Endodermal cell (in vitro differentiated cells): ENCODE measurements around the gene TMEM100. TPM values are rescaled to one million over a fixed set of nuclear protein-coding genes. Genes with fewer than 3 reads are reported as not detected.

Experiments
- DNase-seq: peaks from one replicate; pipeline ENCODE4 v3.0.0-alpha.2; 2017
- H3K27ac ChIP-seq: 2 replicates; pipeline ENCODE4 v1.5.1; 2013; ENCODE audit warnings: mild to moderate bottlenecking, low read depth, low read length, moderate library complexity
- H3K27me3 ChIP-seq: 2 replicates; pipeline ENCODE4 v1.6.1; 2013; ENCODE audit warnings: mild to moderate bottlenecking, low read length, moderate library complexity; ENCODE audit not compliant: insufficient read depth, control insufficient read depth, poor library complexity, severe bottlenecking
- H3K36me3 ChIP-seq: 2 replicates; pipeline ENCODE4 v1.7.0; 2013; ENCODE audit warnings: mild to moderate bottlenecking, low read length, moderate library complexity; ENCODE audit not compliant: control insufficient read depth, insufficient read depth
- H3K4me1 ChIP-seq: one replicate; pipeline ENCODE4 v1.7.0; 2013; ENCODE audit warnings: low read length; ENCODE audit not compliant: control insufficient read depth, insufficient read depth
- H3K4me3 ChIP-seq: 2 replicates; pipeline ENCODE4 v1.5.1; 2013; ENCODE audit warnings: mild to moderate bottlenecking, low read length, moderate library complexity
- H3K9ac ChIP-seq: 2 replicates; pipeline ENCODE4 v1.6.1; 2013; ENCODE audit warnings: mild to moderate bottlenecking, low read length, moderate library complexity; ENCODE audit not compliant: poor library complexity, severe bottlenecking; ENCODE audit errors: extremely low read depth
- H3K9me3 ChIP-seq: 2 replicates; pipeline ENCODE4 v1.6.1; 2013; ENCODE audit warnings: mild to moderate bottlenecking, low read length, moderate library complexity; ENCODE audit not compliant: control insufficient read depth
- H3K27ac Mint-ChIP-seq: 2 replicates; pipeline ENCODE4 v1.8.0; 2020; ENCODE audit warnings: mixed read lengths
- H3K27me3 Mint-ChIP-seq: 2 replicates; pipeline ENCODE4 v1.8.0; 2021; ENCODE audit warnings: mild to moderate bottlenecking, mixed read lengths; ENCODE audit not compliant: insufficient read depth
- H3K36me3 Mint-ChIP-seq: 2 replicates; pipeline ENCODE4 v1.8.0; 2020; ENCODE audit warnings: low read depth, mixed read lengths
- H3K4me1 Mint-ChIP-seq: 2 replicates; pipeline ENCODE4 v1.8.0; 2020; ENCODE audit warnings: mixed read lengths
- H3K4me3 Mint-ChIP-seq: 2 replicates; pipeline ENCODE4 v1.8.0; 2020; ENCODE audit warnings: mild to moderate bottlenecking, moderate library complexity, mixed read lengths
- H3K9me3 Mint-ChIP-seq: 2 replicates; pipeline ENCODE4 v1.8.0; 2020; ENCODE audit warnings: mild to moderate bottlenecking, mixed read lengths
- WGBS, 2 experiments: methylation state at CpG; one replicate each; pipeline versions ENCODE4 v1.1.5 to v1.1.7; 2013; ENCODE audit warnings: missing lambda C conversion rate in 2 of 2, mixed read lengths in 1 of 2; ENCODE audit not compliant: insufficient coverage in 1 of 2, insufficient read length in 1 of 2; 5-methylcytosine and 5-hydroxymethylcytosine counted together
- total RNA-seq, 2 donors: library from RNA; stranded (reverse); fragmentation: NEBNext Ultra II Directional in 1 of 2; extraction: Animal tissue kit (Norgen Biotek cat#: 25700) in 1 of 2; gene quantifications; 2 replicates in 1 of 2; 3 replicates in 1 of 2; pipeline ENCODE4 v1.2.1, GENCODE V29; 2021
- TF ChIP-seq, protein P1 (sequence below): fragments of 200-600 bp; sonication (generic); conservative IDR thresholded peaks from 2 replicates; pipeline ENCODE4 v1.5.0; 2021; ENCODE audit warnings: antibody characterized with exemption, mild to moderate bottlenecking

The TMEM100 gene
- total RNA-seq, 2 donors from 2014 or later = 0.71 to 4.3 TPM

- Histone ChIP-seq H3K9me3 (no peaks in the 10 kb centered on the region), H3K27ac (no peak overlapping the region), H3K36me3 (no peaks in the 10 kb centered on the region), H3K4me1 (peaks cover 5% of the 10 kb centered on the region), H3K4me3 (no peak overlapping the region), H3K9ac (no peak overlapping the region), H3K27me3 (no peaks in the 10 kb centered on the region)
- H3K4me1 Mint-ChIP-seq = peaks cover 28% of the 10 kb centered on the region
- TF ChIP-seq, protein P1, sequence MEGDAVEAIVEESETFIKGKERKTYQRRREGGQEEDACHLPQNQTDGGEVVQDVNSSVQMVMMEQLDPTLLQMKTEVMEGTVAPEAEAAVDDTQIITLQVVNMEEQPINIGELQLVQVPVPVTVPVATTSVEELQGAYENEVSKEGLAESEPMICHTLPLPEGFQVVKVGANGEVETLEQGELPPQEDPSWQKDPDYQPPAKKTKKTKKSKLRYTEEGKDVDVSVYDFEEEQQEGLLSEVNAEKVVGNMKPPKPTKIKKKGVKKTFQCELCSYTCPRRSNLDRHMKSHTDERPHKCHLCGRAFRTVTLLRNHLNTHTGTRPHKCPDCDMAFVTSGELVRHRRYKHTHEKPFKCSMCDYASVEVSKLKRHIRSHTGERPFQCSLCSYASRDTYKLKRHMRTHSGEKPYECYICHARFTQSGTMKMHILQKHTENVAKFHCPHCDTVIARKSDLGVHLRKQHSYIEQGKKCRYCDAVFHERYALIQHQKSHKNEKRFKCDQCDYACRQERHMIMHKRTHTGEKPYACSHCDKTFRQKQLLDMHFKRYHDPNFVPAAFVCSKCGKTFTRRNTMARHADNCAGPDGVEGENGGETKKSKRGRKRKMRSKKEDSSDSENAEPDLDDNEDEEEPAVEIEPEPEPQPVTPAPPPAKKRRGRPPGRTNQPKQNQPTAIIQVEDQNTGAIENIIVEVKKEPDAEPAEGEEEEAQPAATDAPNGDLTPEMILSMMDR = no peak
- H3K27me3 Mint-ChIP-seq = no peaks in the 10 kb centered on the region
- H3K27ac Mint-ChIP-seq = no peak overlapping the region
- peaks cover 12% of the 10 kb centered on the region for H3K9me3 Mint-ChIP-seq
- H3K36me3 Mint-ChIP-seq = no peaks in the 10 kb centered on the region
- peak; percentile 40 for DNase-seq
- H3K4me3 Mint-ChIP-seq = no peak overlapping the region
These were observed 16.8 kb downstream of the TMEM100 start for GRCh38 chr17:55705847-55706246.

GRCh38 chr17:55704401-55704800, 18.3 kb downstream of the TMEM100 start:
- peaks cover 5% of the 10 kb centered on the region for H3K4me1 ChIP-seq
- DNase-seq = peak; percentile 5
- no peak overlapping the region for H3K27ac ChIP-seq
- H3K9me3 Mint-ChIP-seq = peaks cover 12% of the 10 kb centered on the region
- no peak overlapping the region for H3K27ac Mint-ChIP-seq
- H3K4me3 ChIP-seq = no peak overlapping the region
- WGBS, 2 experiments = 90 to 95% methylated on average over 1 of the region's 1 CpG
- no peaks in the 10 kb centered on the region for H3K36me3 ChIP-seq
- H3K9ac ChIP-seq = no peak overlapping the region
- TF ChIP-seq, protein P1 = no peak
- no peaks in the 10 kb centered on the region for H3K27me3 Mint-ChIP-seq
- no peaks in the 10 kb centered on the region for H3K27me3 ChIP-seq
- H3K36me3 Mint-ChIP-seq = no peaks in the 10 kb centered on the region
- no peak overlapping the region for H3K4me3 Mint-ChIP-seq
- no peaks in the 10 kb centered on the region for H3K9me3 ChIP-seq
- peaks cover 26% of the 10 kb centered on the region for H3K4me1 Mint-ChIP-seq

GRCh38 chr17:55702150-55702549, 20.5 kb downstream of the TMEM100 start:
- H3K4me3 Mint-ChIP-seq = no peak overlapping the region
- H3K4me1 ChIP-seq = peaks cover 2% of the 10 kb centered on the region
- peaks cover 13% of the 10 kb centered on the region for H3K4me1 Mint-ChIP-seq
- H3K36me3 ChIP-seq = no peaks in the 10 kb centered on the region
- no peaks in the 10 kb centered on the region for H3K9me3 ChIP-seq
- H3K36me3 Mint-ChIP-seq = no peaks in the 10 kb centered on the region
- DNase-seq = peak; percentile 28
- no peak overlapping the region for H3K4me3 ChIP-seq
- no peak overlapping the region for H3K9ac ChIP-seq
- H3K27ac Mint-ChIP-seq = no peak overlapping the region
- TF ChIP-seq, protein P1 = no peak
- no peak overlapping the region for H3K27ac ChIP-seq
- peaks cover 12% of the 10 kb centered on the region for H3K9me3 Mint-ChIP-seq
- H3K27me3 Mint-ChIP-seq = no peaks in the 10 kb centered on the region
- no peaks in the 10 kb centered on the region for H3K27me3 ChIP-seq
- 94 to 97% methylated on average over 3 to 7 of the region's 7 CpGs for WGBS, 2 experiments
